Hepatocyte (in vitro differentiated cells): Measurements from ENCODE around the gene ITPRID1.
"Not testable (repeated sequence)": the region's sequence is repeated elsewhere in the genome, so short reads cannot be mapped to it uniquely, and the experiment has no call there.

Source experiments
- CTCF ChIP-seq: fragments of 200-600 bp; sonication (generic); IDR thresholded peaks from 2 replicates; pipeline ENCODE4 v1.5.1; 2016; ENCODE audit warnings: antibody characterized with exemption, mild to moderate bottlenecking; ENCODE audit not compliant: poor library complexity
- EZH2 ChIP-seq: fragments of 200-600 bp; sonication (generic); IDR thresholded peaks from 2 replicates; pipeline ENCODE4 v1.6.1; 2016; ENCODE audit warnings: antibody characterized with exemption, mild to moderate bottlenecking, borderline replicate concordance
- EZH2phosphoT487 ChIP-seq: fragments of 200-600 bp; sonication (generic); IDR thresholded peaks from one replicate; pipeline ENCODE4 v1.6.1; 2018; ENCODE audit warnings: antibody characterized with exemption, mild to moderate bottlenecking, low read depth, moderate library complexity; ENCODE audit not compliant: unreplicated experiment, severe bottlenecking

GRCh38 chr7:31470883-31471282 is 43.0 kb upstream of the ITPRID1 start:
- TF ChIP-seq CTCF, EZH2phosphoT487, EZH2: not testable (repeated sequence)
